Fibroblast of lung (primary cell): ENCODE data around the gene CH25H.

Experiments
- EZH2 ChIP-seq: IDR thresholded peaks from 2 replicates; pipeline ENCODE4 v1.5.1; 2012; ENCODE audit warnings: low read length, control low read depth, mild to moderate bottlenecking; ENCODE audit errors: missing control alignments
- TF ChIP-seq, protein P1 (sequence below), 2 donors: IDR thresholded peaks in 1 of 2; conservative IDR thresholded peaks in 1 of 2; 1 replicate in 1 of 2; 2 replicates in 1 of 2; pipeline ENCODE4 v1.5.1; 2011 to 2012; ENCODE audit warnings: low read length in 2 of 2, control low read depth in 1 of 2, inconsistent platforms in 1 of 2, low read depth in 1 of 2, mild to moderate bottlenecking in 1 of 2

DNA sequence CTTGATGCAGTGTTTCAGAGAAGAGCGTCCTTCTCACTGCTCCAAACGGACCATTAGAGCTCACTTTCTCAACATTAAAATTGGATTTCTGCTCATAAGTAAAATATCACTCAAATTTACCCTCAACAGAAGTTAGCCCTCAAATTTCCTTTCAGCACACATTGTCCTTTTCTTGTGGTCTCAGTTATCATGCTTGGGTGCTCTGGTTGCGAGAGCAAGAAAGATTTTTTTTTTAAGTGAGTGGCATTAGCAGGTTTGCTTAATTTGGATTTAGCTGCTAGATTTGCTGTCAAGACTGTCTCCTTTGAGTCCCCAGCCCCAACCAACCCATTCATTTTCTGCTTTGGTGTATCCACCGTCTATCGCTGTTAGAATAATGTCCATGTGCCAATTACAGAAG lies 2.6 kb upstream of the CH25H start:
- TF ChIP-seq, protein P1, sequence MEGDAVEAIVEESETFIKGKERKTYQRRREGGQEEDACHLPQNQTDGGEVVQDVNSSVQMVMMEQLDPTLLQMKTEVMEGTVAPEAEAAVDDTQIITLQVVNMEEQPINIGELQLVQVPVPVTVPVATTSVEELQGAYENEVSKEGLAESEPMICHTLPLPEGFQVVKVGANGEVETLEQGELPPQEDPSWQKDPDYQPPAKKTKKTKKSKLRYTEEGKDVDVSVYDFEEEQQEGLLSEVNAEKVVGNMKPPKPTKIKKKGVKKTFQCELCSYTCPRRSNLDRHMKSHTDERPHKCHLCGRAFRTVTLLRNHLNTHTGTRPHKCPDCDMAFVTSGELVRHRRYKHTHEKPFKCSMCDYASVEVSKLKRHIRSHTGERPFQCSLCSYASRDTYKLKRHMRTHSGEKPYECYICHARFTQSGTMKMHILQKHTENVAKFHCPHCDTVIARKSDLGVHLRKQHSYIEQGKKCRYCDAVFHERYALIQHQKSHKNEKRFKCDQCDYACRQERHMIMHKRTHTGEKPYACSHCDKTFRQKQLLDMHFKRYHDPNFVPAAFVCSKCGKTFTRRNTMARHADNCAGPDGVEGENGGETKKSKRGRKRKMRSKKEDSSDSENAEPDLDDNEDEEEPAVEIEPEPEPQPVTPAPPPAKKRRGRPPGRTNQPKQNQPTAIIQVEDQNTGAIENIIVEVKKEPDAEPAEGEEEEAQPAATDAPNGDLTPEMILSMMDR (conservative IDR thresholded peaks at IDR 0.05 in 1 of 2, IDR thresholded peaks at IDR 0.05 in 1 of 2; ENCODE audit: low read depth in 1 of 2, low read length in 2 of 2) = no peak
- TF ChIP-seq EZH2 = no peak
